Hematopoietic multipotent progenitor cell (in vitro differentiated cells): ENCODE measurements around the gene LMX1B. TPM values are rescaled to one million over a fixed set of nuclear protein-coding genes. Genes with fewer than 3 reads are reported as not detected.
A peak's percentile ranks its signal among the peaks of the same experiment; 100 is the strongest.
"Not testable (repeated sequence)": the region's sequence is repeated elsewhere in the genome, so short reads cannot be mapped to it uniquely, and the experiment has no call there.

Experiments used
- DNase-seq, 3 donors: peaks; one replicate each; pipeline ENCODE4 v3.0.0-alpha.2; 2011 to 2015; ENCODE audit warnings: low read depth in 2 of 3, low spot score in 2 of 3
- total RNA-seq: library from RNA; depleted of rRNA; stranded (reverse); fragments of >200 nt; gene quantifications from one replicate; pipeline ENCODE4 v1.2.3, GENCODE V29; 2012

Gene LMX1B
- total RNA-seq: under 0.01 TPM

- no peak for DNase-seq
Observed at GRCh38 chr9:126613651-126614050, at the start of gene LMX1B. Gene LMX1B (plus strand): TSS chr9:126613928. CDS start chr9:126614450, 522 bp downstream.

- DNase-seq: peak in 2 of 3 donors; percentile 21 to 41
Observed at GRCh38 chr9:126564128-126564527, 49.6 kb upstream of the LMX1B start.

GRCh38 chr9:126564716-126565115 lies 49.0 kb upstream of the LMX1B start:
- no peak for DNase-seq

- no peak for DNase-seq
Observed at GRCh38 chr9:126565336-126566128, 48.2 kb upstream of the LMX1B start.

- no peak for DNase-seq
Observed at GRCh38 chr9:126569036-126569435, 44.7 kb upstream of the LMX1B start.

GRCh38 chr9:126578029-126578428 lies 35.7 kb upstream of the LMX1B start:
- no peak for DNase-seq

- DNase-seq: not testable (repeated sequence)
Observed at GRCh38 chr9:126580319-126580718, 33.4 kb upstream of the LMX1B start.

GRCh38 chr9:126581893-126582292 lies 31.8 kb upstream of the LMX1B start:
- DNase-seq: no peak

GRCh38 chr9:126582427-126582826 lies 31.3 kb upstream of the LMX1B start:
- no peak for DNase-seq

GRCh38 chr9:126583144-126583760 lies 30.5 kb upstream of the LMX1B start:
- DNase-seq: no peak

GRCh38 chr9:126584611-126585010 lies 29.1 kb upstream of the LMX1B start:
- DNase-seq: no peak

GRCh38 chr9:126586236-126586635 lies 27.5 kb upstream of the LMX1B start:
- no peak for DNase-seq

GRCh38 chr9:126587187-126588185 lies 26.2 kb upstream of the LMX1B start:
- DNase-seq: no peak

- DNase-seq: no peak
Observed at GRCh38 chr9:126588491-126589168, 25.1 kb upstream of the LMX1B start.

- no peak for DNase-seq
Observed at GRCh38 chr9:126589349-126589748, 24.4 kb upstream of the LMX1B start.

- no peak for DNase-seq
Observed at GRCh38 chr9:126591083-126591482, 22.6 kb upstream of the LMX1B start.

- no peak for DNase-seq
Observed at GRCh38 chr9:126591922-126592321, 21.8 kb upstream of the LMX1B start.

- DNase-seq: no peak
Observed at GRCh38 chr9:126592461-126592860, 21.3 kb upstream of the LMX1B start.

- no peak for DNase-seq
Observed at GRCh38 chr9:126595982-126596381, 17.7 kb upstream of the LMX1B start.

GRCh38 chr9:126599047-126599650 lies 14.6 kb upstream of the LMX1B start:
- no peak for DNase-seq
